A549 (cell line): ENCODE data around the gene ARHGEF6. TPM values are rescaled to one million over a fixed set of nuclear protein-coding genes. Genes with fewer than 3 reads are reported as not detected.

Source experiments
- ATAC-seq, 2 experiments: fragments of 200-7000 bp in 1 of 2; fragments of >200 bp in 1 of 2; cut with Nextera tagmentation in 1 of 2; cut with Tn5 transposase in 1 of 2; 3 replicates each; pipeline versions ENCODE4 v1.8.0 to v1.9.1; 2018 to 2020; ENCODE audit warnings: mild to moderate bottlenecking in 1 of 2, moderate library complexity in 1 of 2
- CTCF ChIA-PET: fragments of 300-600 bp; sonication (Branson Sonifier 250); formaldehyde crosslinking; extraction: SDS; loops from one replicate; lab custom pipeline; 2021; ENCODE audit warnings: antibody characterized with exemption, inconsistent platforms; lab: Yijun Ruan, JAX
- POLR2A ChIA-PET: fragments of 350-600 bp; formaldehyde crosslinking; extraction: SDS; loops from one replicate; lab custom pipeline; 2021; ENCODE audit warnings: antibody characterized with exemption, inconsistent platforms; lab: Yijun Ruan, JAX
- DNase-seq, 2 experiments: peaks; one replicate each; pipeline versions ENCODE4 v3.0.0 to v3.0.0-alpha.2; 2011 to 2016; ENCODE audit warnings: low read depth in 1 of 2, low spot score in 1 of 2
- FAIRE-seq: peaks from 2 replicates; lab custom pipeline; 2011; peaks lifted over from hg19 to GRCh38; lab: Jason Lieb, UNC
- H3K27ac ChIP-seq, 2 experiments: fragments of >200 bp; sonication (Bioruptor Twin); formaldehyde crosslinking; 3 replicates each; pipeline ENCODE4 v1.5.1; 2016 to 2017
- H3K4me1 ChIP-seq: fragments of >200 bp; sonication (Bioruptor Twin); formaldehyde crosslinking; 3 replicates; pipeline ENCODE4 v1.6.1; 2016
- H3K4me2 ChIP-seq: fragments of >200 bp; sonication (Bioruptor Twin); formaldehyde crosslinking; 3 replicates; pipeline ENCODE4 v1.6.1; 2016
- H3K4me3 ChIP-seq: fragments of >200 bp; sonication (Bioruptor Twin); formaldehyde crosslinking; 3 replicates; pipeline ENCODE4 v1.5.1; 2016
- H3K9me3 ChIP-seq: fragments of >200 bp; sonication (Bioruptor Twin); formaldehyde crosslinking; 3 replicates; pipeline ENCODE4 v1.6.1; 2016
- BCL3 ChIP-seq: fragments of >200 bp; sonication (Bioruptor Twin); formaldehyde crosslinking; IDR thresholded peaks from 3 replicates; pipeline ENCODE4 v1.6.1; 2016
- BHLHE40 ChIP-seq: IDR thresholded peaks from 2 replicates; pipeline ENCODE4 v1.6.1; 2012; ENCODE audit warnings: low read depth, low read length, inconsistent platforms
- CBX2 ChIP-seq: fragments of 200-600 bp; sonication (generic); IDR thresholded peaks from 2 replicates; pipeline ENCODE4 v1.6.1; 2016; ENCODE audit warnings: low read depth, mild to moderate bottlenecking, borderline replicate concordance
- CBX8 ChIP-seq: fragments of 200-600 bp; sonication (generic); IDR thresholded peaks from 2 replicates; pipeline ENCODE4 v1.6.1; 2016
- CEBPB ChIP-seq, 2 experiments: fragments of >200 bp in 1 of 2; sonication (Bioruptor Twin) in 1 of 2; formaldehyde crosslinking in 1 of 2; IDR thresholded peaks; 2 replicates each; pipeline ENCODE4 v1.6.1; 2012 to 2016
- CHD2 ChIP-seq: fragments of 150-350 bp; IDR thresholded peaks from 2 replicates; pipeline ENCODE4 v1.6.1; 2014; ENCODE audit warnings: low read length; ENCODE audit not compliant: partially characterized antibody
- EHMT2 ChIP-seq: fragments of 200-600 bp; sonication (generic); IDR thresholded peaks from 2 replicates; pipeline ENCODE4 v1.6.1; 2016; ENCODE audit warnings: antibody characterized with exemption, low read depth, mild to moderate bottlenecking, moderate library complexity
- FOXS1 ChIP-seq: fragments of 250-450 bp; sonication (Bioruptor Pico); IDR thresholded peaks from 2 replicates; pipeline ENCODE4 v1.5.0; 2020; ENCODE audit warnings: mild to moderate bottlenecking, moderate library complexity
- GATA3 ChIP-seq: IDR thresholded peaks from 2 replicates; pipeline ENCODE4 v1.6.1; 2012; ENCODE audit warnings: borderline replicate concordance
- HOXA7 ChIP-seq: fragments of 250-450 bp; sonication (Bioruptor Pico); IDR thresholded peaks from 2 replicates; pipeline ENCODE4 v1.5.0; 2020; ENCODE audit warnings: mild to moderate bottlenecking, moderate library complexity
- JUN ChIP-seq, 2 experiments: fragments of >200 bp; sonication (Bioruptor Twin); formaldehyde crosslinking; IDR thresholded peaks; 2 replicates in 1 of 2; 3 replicates in 1 of 2; pipeline ENCODE4 v1.6.1; 2016 to 2017
- JUNB ChIP-seq: fragments of >200 bp; sonication (Bioruptor Twin); formaldehyde crosslinking; IDR thresholded peaks from 2 replicates; pipeline ENCODE4 v1.6.1; 2016
- KDM1A ChIP-seq: fragments of 200-600 bp; sonication (generic); IDR thresholded peaks from 2 replicates; pipeline ENCODE4 v1.6.1; 2016; ENCODE audit warnings: low read depth, mild to moderate bottlenecking
- KDM5A ChIP-seq: fragments of 200-600 bp; sonication (generic); IDR thresholded peaks from 2 replicates; pipeline ENCODE4 v1.6.1; 2016; ENCODE audit warnings: antibody characterized with exemption, mild to moderate bottlenecking
- MAFK ChIP-seq: fragments of 450-650 bp; IDR thresholded peaks from 2 replicates; pipeline ENCODE4 v1.6.1; 2014; ENCODE audit not compliant: partially characterized antibody
- MYC ChIP-seq: IDR thresholded peaks from 2 replicates; pipeline ENCODE4 v1.6.1; 2012; ENCODE audit warnings: mild to moderate bottlenecking, inconsistent platforms, low read length, improper control_type of control experiment, borderline replicate concordance
- NFE2L2 ChIP-seq: fragments of 150-350 bp; conservative IDR thresholded peaks from 2 replicates; pipeline ENCODE4 v1.6.1; 2014; ENCODE audit warnings: low read length
- NPAS2 ChIP-seq: fragments of 250-450 bp; sonication (Bioruptor Pico); IDR thresholded peaks from 2 replicates; pipeline ENCODE4 v1.8.0; 2022; ENCODE audit warnings: mild to moderate bottlenecking, moderate library complexity, borderline replicate concordance
- PBX3 ChIP-seq: IDR thresholded peaks from 2 replicates; pipeline ENCODE4 v1.6.1; 2012
- PHF8 ChIP-seq: fragments of 200-600 bp; sonication (generic); IDR thresholded peaks from 2 replicates; pipeline ENCODE4 v1.6.1; 2016; ENCODE audit warnings: low read depth, mild to moderate bottlenecking, antibody characterized with exemption, moderate library complexity, borderline replicate concordance
- POLR2A ChIP-seq: IDR thresholded peaks from 2 replicates; pipeline ENCODE4 v1.6.1; 2012; ENCODE audit warnings: mild to moderate bottlenecking, low read length
- RAD21 ChIP-seq, 2 experiments: fragments of >200 bp in 1 of 2; sonication (Bioruptor Twin) in 1 of 2; formaldehyde crosslinking in 1 of 2; IDR thresholded peaks in 1 of 2; conservative IDR thresholded peaks in 1 of 2; 2 replicates in 1 of 2; 3 replicates in 1 of 2; pipeline ENCODE4 v1.6.1; 2012 to 2018; ENCODE audit warnings: inconsistent platforms in 1 of 2
- RARB ChIP-seq: fragments of 250-450 bp; sonication (Bioruptor Pico); IDR thresholded peaks from 2 replicates; pipeline ENCODE4 v1.8.0; 2021; ENCODE audit warnings: mild to moderate bottlenecking, moderate library complexity
- RCOR1 ChIP-seq: fragments of 150-350 bp; IDR thresholded peaks from 2 replicates; pipeline ENCODE4 v1.6.1; 2014; ENCODE audit warnings: antibody characterized with exemption, low read length, low read depth
- RFX5 ChIP-seq: fragments of 450-650 bp; IDR thresholded peaks from 2 replicates; pipeline ENCODE4 v1.7.1; 2014; ENCODE audit warnings: antibody characterized with exemption, mild to moderate bottlenecking, moderate library complexity
- SMC3 ChIP-seq: fragments of >200 bp; sonication (Bioruptor Twin); formaldehyde crosslinking; IDR thresholded peaks from 3 replicates; pipeline ENCODE4 v1.6.1; 2018; ENCODE audit warnings: inconsistent platforms
- TP53 ChIP-seq: fragments of 250-450 bp; sonication (Bioruptor Pico); IDR thresholded peaks from 2 replicates; pipeline ENCODE4 v1.5.0; 2021; ENCODE audit warnings: mild to moderate bottlenecking, moderate library complexity
- ZFP36 ChIP-seq: fragments of 450-650 bp; IDR thresholded peaks from 2 replicates; pipeline ENCODE4 v1.6.1; 2014; ENCODE audit warnings: borderline replicate concordance; ENCODE audit not compliant: partially characterized antibody
- ZSCAN20 ChIP-seq: fragments of 250-450 bp; sonication (Bioruptor Pico); IDR thresholded peaks from 2 replicates; pipeline ENCODE4 v1.8.0; 2022; ENCODE audit warnings: mild to moderate bottlenecking, moderate library complexity
- WGBS: methylation state at CpG from one replicate; pipeline ENCODE4 v1.1.6; 2017; ENCODE audit errors: missing lambda C conversion rate; 5-methylcytosine and 5-hydroxymethylcytosine counted together
- polyA plus RNA-seq, 4 experiments: library from polyadenylated mRNA; depleted of rRNA in 3 of 4; stranded (reverse); fragments of >200 nt; fragmentation: RNase III in 1 of 4; extraction: RNeasy Plus Mini Kit Qiagen cat#74134 plus additional on column Dnase treatment in 1 of 4; gene quantifications; 2 replicates in 3 of 4; 3 replicates in 1 of 4; pipeline ENCODE4 v1.2.3, GENCODE V29; 2011 to 2017
- TF ChIP-seq, protein P1 (sequence below): fragments of 450-650 bp; IDR thresholded peaks from 2 replicates; pipeline ENCODE4 v1.6.1; 2014; ENCODE audit warnings: antibody characterized with exemption
- TF ChIP-seq, protein P2 (sequence below): fragments of 200-600 bp; sonication (generic); IDR thresholded peaks from 2 replicates; pipeline ENCODE4 v1.6.1; 2016; ENCODE audit warnings: antibody characterized with exemption, mild to moderate bottlenecking, moderate library complexity
- TF ChIP-seq, protein P3 (sequence below): fragments of 250-450 bp; sonication (Bioruptor Pico); IDR thresholded peaks from 2 replicates; pipeline ENCODE4 v1.5.0; 2021; ENCODE audit warnings: mild to moderate bottlenecking, moderate library complexity, borderline replicate concordance

The ARHGEF6 gene
- polyA plus RNA-seq, 2 of the 4 experiments (the other 2 are of a cell fraction) = 0.10 to 0.30 TPM

DNA sequence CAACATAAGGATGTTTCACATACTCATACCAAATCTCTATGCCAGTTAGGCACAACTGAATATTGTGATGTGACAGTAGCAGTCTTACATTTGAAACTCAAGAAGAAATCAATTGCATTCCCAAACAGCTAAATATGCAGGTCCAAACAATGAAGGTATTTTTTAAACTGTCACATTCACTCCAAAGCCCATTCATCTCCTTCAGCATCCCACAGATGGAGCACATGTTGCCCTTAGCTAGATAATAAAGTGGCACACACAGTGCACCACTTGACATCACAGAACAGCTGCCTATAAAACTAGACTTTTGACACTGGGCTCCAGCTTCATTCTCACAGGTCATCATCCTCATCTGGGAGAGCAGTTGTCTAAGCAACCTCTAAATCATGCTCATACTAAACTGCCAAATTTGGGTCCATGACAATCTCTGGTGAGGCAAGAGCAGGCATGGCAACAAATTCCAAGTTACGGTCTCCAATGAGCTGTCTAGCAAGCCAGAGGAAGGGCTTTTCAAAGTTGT is 26.2 kb upstream of the ARHGEF6 start:
- no peak for DNase-seq
- Histone ChIP-seq H3K4me3 (no peak overlapping the region), H3K27ac (no peak overlapping the region), H3K9me3 (no peaks in the 10 kb centered on the region), H3K4me2 (no peak overlapping the region), H3K4me1 (no peaks in the 10 kb centered on the region)
- WGBS = 100% methylated on average over 1 of the region's 1 CpG
- ATAC-seq = no peak
- ChIA-PET POLR2A (no interaction called here), CTCF (no interaction called here)
- FAIRE-seq = no peak
- TF ChIP-seq BCL3 (no peak), TP53 (CRISPR knock-in tag) (no peak), ZFP36 (no peak), KDM1A (no peak), BHLHE40 (no peak), MAFK (no peak), GATA3 (no peak), HOXA7 (no peak), JUNB (no peak), MYC (no peak), POLR2A (no peak), CEBPB (IDR thresholded peaks at IDR 0.05) (no peak), SMC3 (no peak), NPAS2 (CRISPR knock-in tag) (no peak), ZSCAN20 (no peak), RARB (CRISPR knock-in tag) (no peak), PHF8 (no peak)
- TF ChIP-seq, protein P1, sequence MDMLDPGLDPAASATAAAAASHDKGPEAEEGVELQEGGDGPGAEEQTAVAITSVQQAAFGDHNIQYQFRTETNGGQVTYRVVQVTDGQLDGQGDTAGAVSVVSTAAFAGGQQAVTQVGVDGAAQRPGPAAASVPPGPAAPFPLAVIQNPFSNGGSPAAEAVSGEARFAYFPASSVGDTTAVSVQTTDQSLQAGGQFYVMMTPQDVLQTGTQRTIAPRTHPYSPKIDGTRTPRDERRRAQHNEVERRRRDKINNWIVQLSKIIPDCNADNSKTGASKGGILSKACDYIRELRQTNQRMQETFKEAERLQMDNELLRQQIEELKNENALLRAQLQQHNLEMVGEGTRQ = no peak

DNA sequence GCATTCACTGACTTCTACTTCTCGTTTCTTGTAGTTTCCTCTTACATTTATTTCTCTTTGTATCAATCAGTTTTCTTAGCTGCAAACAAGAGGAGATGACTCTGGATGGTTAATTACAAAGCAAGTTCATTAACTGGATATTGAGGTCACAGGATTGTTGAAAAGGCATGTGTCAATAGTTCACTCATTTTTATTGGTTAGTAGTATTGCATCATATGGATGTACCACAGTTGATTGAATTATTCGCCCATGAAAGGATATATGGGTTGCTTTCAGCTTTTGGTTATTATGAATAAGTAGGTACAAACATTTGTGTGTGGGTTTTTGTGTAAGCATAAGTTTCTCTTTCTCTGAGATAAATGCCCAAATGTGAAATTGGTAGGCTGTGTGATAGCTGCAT is 21.8 kb upstream of the ARHGEF6 start:
- CTCF ChIA-PET = no interaction called here
- H3K4me1 ChIP-seq = no peaks in the 10 kb centered on the region
- WGBS = 50% methylated on average over 2 of the region's 2 CpGs
- H3K9me3 ChIP-seq = no peaks in the 10 kb centered on the region
- H3K27ac ChIP-seq = no peak overlapping the region
- FAIRE-seq (peak; percentile 97), DNase-seq (no peak), ATAC-seq (no peak)
- no peak overlapping the region for H3K4me3 ChIP-seq
- TF ChIP-seq JUN (IDR thresholded peaks at IDR 0.05) (no peak), RCOR1 (no peak), CHD2 (no peak), RAD21 (conservative IDR thresholded peaks at IDR 0.05 in 1 of 2, IDR thresholded peaks at IDR 0.05 in 1 of 2) (no peak), HOXA7 (no peak), PBX3 (no peak), EHMT2 (no peak), KDM5A (no peak), RFX5 (no peak), NFE2L2 (no peak), GATA3 (no peak), CBX8 (no peak), FOXS1 (CRISPR knock-in tag) (no peak), CBX2 (no peak), ZSCAN20 (no peak), BHLHE40 (no peak)
- TF ChIP-seq, protein P2, sequence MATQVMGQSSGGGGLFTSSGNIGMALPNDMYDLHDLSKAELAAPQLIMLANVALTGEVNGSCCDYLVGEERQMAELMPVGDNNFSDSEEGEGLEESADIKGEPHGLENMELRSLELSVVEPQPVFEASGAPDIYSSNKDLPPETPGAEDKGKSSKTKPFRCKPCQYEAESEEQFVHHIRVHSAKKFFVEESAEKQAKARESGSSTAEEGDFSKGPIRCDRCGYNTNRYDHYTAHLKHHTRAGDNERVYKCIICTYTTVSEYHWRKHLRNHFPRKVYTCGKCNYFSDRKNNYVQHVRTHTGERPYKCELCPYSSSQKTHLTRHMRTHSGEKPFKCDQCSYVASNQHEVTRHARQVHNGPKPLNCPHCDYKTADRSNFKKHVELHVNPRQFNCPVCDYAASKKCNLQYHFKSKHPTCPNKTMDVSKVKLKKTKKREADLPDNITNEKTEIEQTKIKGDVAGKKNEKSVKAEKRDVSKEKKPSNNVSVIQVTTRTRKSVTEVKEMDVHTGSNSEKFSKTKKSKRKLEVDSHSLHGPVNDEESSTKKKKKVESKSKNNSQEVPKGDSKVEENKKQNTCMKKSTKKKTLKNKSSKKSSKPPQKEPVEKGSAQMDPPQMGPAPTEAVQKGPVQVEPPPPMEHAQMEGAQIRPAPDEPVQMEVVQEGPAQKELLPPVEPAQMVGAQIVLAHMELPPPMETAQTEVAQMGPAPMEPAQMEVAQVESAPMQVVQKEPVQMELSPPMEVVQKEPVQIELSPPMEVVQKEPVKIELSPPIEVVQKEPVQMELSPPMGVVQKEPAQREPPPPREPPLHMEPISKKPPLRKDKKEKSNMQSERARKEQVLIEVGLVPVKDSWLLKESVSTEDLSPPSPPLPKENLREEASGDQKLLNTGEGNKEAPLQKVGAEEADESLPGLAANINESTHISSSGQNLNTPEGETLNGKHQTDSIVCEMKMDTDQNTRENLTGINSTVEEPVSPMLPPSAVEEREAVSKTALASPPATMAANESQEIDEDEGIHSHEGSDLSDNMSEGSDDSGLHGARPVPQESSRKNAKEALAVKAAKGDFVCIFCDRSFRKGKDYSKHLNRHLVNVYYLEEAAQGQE = no peak
- TF ChIP-seq, protein P3, sequence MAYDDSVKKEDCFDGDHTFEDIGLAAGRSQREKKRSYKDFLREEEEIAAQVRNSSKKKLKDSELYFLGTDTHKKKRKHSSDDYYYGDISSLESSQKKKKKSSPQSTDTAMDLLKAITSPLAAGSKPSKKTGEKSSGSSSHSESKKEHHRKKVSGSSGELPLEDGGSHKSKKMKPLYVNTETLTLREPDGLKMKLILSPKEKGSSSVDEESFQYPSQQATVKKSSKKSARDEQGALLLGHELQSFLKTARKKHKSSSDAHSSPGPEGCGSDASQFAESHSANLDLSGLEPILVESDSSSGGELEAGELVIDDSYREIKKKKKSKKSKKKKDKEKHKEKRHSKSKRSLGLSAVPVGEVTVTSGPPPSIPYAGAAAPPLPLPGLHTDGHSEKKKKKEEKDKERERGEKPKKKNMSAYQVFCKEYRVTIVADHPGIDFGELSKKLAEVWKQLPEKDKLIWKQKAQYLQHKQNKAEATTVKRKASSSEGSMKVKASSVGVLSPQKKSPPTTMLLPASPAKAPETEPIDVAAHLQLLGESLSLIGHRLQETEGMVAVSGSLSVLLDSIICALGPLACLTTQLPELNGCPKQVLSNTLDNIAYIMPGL = no peak
- no peak overlapping the region for H3K4me2 ChIP-seq
- POLR2A ChIA-PET = no interaction called here
